ENCODE measurements around the gene WFIKKN1. TPM values are rescaled to one million over a fixed set of nuclear protein-coding genes. Genes with fewer than 3 reads are reported as not detected.

Gene WFIKKN1
- total RNA-seq, 2 donors from 2014 or later, result 0.92 to 1.2 TPM

DNA sequence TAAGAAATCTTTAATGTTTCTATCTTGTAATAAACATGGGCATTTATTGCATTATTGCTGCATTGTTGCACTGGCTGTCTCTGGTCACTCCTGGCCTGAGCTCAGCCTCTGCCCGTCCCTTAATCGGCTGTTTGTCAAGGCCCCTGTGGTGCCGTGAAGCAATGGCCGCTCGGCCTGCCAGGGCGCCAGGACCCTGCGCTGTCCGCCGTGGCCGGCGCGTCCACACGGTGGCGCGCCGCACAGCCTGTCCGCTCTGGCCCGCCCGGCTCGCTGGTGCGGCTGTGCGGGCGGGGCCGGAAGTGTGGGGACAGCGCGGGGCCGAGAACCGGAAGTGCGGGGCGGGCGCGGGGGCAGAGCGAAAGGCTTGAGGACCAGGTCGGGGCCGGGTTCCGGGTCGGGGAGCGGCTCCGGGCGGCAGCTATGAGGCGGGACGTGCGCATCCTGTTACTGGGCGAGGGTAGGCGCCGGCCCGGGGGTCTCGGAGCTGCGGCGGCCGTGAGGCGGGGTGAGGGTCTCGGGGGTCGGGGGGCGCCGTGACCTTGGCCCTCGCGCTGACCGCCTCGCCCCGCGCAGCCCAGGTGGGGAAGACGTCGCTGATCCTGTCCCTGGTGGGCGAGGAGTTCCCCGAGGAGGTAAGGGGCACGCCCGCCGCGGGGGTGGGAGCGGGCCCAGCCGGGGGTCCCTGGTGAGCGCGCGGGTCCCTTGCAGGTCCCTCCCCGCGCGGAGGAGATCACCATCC is 37.2 kb downstream of the WFIKKN1 start, which contains the start of gene RHOT2:
RHOT2 (plus strand) TSS at position 353 of the 739 bp plus-strand sequence; CDS start at position 421, 68 bp downstream.
- TF ChIP-seq, protein P1, sequence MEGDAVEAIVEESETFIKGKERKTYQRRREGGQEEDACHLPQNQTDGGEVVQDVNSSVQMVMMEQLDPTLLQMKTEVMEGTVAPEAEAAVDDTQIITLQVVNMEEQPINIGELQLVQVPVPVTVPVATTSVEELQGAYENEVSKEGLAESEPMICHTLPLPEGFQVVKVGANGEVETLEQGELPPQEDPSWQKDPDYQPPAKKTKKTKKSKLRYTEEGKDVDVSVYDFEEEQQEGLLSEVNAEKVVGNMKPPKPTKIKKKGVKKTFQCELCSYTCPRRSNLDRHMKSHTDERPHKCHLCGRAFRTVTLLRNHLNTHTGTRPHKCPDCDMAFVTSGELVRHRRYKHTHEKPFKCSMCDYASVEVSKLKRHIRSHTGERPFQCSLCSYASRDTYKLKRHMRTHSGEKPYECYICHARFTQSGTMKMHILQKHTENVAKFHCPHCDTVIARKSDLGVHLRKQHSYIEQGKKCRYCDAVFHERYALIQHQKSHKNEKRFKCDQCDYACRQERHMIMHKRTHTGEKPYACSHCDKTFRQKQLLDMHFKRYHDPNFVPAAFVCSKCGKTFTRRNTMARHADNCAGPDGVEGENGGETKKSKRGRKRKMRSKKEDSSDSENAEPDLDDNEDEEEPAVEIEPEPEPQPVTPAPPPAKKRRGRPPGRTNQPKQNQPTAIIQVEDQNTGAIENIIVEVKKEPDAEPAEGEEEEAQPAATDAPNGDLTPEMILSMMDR (IDR thresholded peaks at IDR 0.05), result peak; percentile 80
- Histone ChIP-seq H3K4me1 (ENCODE audit: control insufficient read depth in 1 of 2, low read depth in 2 of 2) (peaks cover 7 to 19% of the 10 kb centered on the region in 2 donors), H3K36me3 (peaks cover 33% of the 10 kb centered on the region), H3K27ac (peak within 1 kb of the TSS; percentile 68 to 78), H3K4me3 (peak within 1 kb of the TSS; percentile 91), H3K27me3 (replicated peaks; ENCODE audit: insufficient read depth) (no peaks in the 10 kb centered on the region), H3K9me3 (no peaks in the 10 kb centered on the region)
- ATAC-seq (ENCODE audit: insufficient number of reproducible peaks, low FRiP score, low read depth) (peak; percentile 85), DNase-seq (ENCODE audit: low spot score) (peak; percentile 72)

GRCh38 chr16:668519-669171 is 37.9 kb downstream of the WFIKKN1 start:
- no peaks in the 10 kb centered on the region for H3K27me3 ChIP-seq (replicated peaks; ENCODE audit: insufficient read depth)
- no peaks in the 10 kb centered on the region for H3K9me3 ChIP-seq
- peak overlapping the region; percentile 91 for H3K4me3 ChIP-seq
- DNase-seq (ENCODE audit: low spot score), result no peak
- TF ChIP-seq, protein P1 (IDR thresholded peaks at IDR 0.05), result no peak
- H3K36me3 ChIP-seq, result peaks cover 35% of the 10 kb centered on the region
- H3K4me1 ChIP-seq (ENCODE audit: control insufficient read depth in 1 of 2, low read depth in 2 of 2), result peaks cover 7 to 19% of the 10 kb centered on the region in 2 donors
- no peak for ATAC-seq (ENCODE audit: insufficient number of reproducible peaks, low FRiP score, low read depth)
- peak overlapping the region; percentile 68 to 78 for H3K27ac ChIP-seq

- no peak overlapping the region for H3K27ac ChIP-seq
- no peaks in the 10 kb centered on the region for H3K9me3 ChIP-seq
- no peak for ATAC-seq (ENCODE audit: insufficient number of reproducible peaks, low FRiP score, low read depth)
- H3K36me3 ChIP-seq, result peaks cover 35% of the 10 kb centered on the region
- no peak overlapping the region for H3K4me3 ChIP-seq
- TF ChIP-seq, protein P1 (IDR thresholded peaks at IDR 0.05), result no peak
- H3K27me3 ChIP-seq (replicated peaks; ENCODE audit: insufficient read depth), result no peaks in the 10 kb centered on the region
- H3K4me1 ChIP-seq (ENCODE audit: control insufficient read depth in 1 of 2, low read depth in 2 of 2), result peaks cover 7 to 19% of the 10 kb centered on the region in 2 donors
- no peak for DNase-seq (ENCODE audit: low spot score)
These were observed 38.9 kb downstream of the WFIKKN1 start for GRCh38 chr16:669666-670065.

- Histone ChIP-seq H3K9me3 (no peaks in the 10 kb centered on the region), H3K36me3 (peaks cover 35% of the 10 kb centered on the region), H3K4me1 (ENCODE audit: control insufficient read depth in 1 of 2, low read depth in 2 of 2) (peaks cover 12 to 27% of the 10 kb centered on the region in 2 donors), H3K27me3 (replicated peaks; ENCODE audit: insufficient read depth) (no peaks in the 10 kb centered on the region), H3K27ac (no peak overlapping the region), H3K4me3 (no peak overlapping the region)
- TF ChIP-seq, protein P1 (IDR thresholded peaks at IDR 0.05), result no peak
- DNase-seq (ENCODE audit: low spot score) (no peak), ATAC-seq (ENCODE audit: insufficient number of reproducible peaks, low FRiP score, low read depth) (no peak)
These were observed 39.9 kb downstream of the WFIKKN1 start for GRCh38 chr16:670485-671352.

All from thoracic aorta (tissue), 2 donors.